Urothelium cell line (cell line): ENCODE measurements around the gene ZNF66.
"Not testable (repeated sequence)": the region's sequence is repeated elsewhere in the genome, so short reads cannot be mapped to it uniquely, and the experiment has no call there.

ENCODE experiments used
- DNase-seq: peaks from one replicate; pipeline ENCODE4 v3.0.0; 2011; ENCODE audit warnings: low spot score, mixed read lengths
- FAIRE-seq: peaks from 2 replicates; lab custom pipeline; 2011; peaks lifted over from hg19 to GRCh38; lab: Jason Lieb, UNC

Gene ZNF66

DNA sequence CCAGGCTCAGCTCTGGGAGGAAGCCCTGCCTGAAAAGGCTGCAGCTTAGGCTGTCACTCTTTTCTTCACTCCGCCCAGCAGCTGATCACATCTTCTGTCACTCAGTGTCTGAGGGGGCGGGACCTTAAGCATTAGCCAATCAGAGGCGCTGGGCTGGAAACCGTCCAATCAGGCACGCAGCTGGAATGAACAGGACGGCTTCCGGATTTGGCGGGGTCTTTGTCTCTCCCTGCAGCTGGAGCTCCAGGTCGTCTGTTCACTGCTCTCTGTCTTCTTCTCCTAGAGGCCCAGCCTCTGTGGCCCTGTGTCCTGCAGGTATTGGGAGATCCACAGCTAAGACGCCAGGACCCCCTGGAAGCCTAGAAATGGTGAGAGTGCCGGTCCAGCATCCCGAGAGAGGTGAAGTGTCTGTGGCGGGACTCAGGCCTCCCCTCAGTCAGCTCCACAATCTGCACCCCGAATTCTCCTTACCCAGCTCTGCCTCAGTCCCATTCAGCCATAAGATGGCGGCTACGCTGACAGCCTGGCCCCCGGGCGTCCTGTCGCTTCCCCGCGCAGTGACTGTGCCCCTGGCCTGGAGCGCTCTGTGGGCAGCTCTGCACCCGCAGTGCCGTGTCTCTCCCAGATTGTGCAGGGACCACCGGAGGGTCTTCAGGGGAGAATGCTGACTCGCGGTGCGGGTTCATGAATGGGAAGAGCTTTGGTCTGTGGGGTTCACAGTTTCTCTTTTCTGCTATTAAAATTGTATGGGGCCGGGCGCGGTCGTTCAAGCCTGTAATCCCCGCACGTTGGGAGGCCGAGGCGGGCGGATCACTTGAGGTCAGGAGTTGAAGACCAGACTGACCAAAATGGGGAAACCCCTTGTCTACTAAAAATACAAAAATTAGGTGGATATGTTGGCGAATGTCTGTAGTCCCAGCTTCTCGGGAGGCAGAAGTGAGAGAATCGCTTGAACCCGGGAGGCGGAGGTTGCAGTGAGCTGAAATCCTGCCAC, at the start of gene ZNF66:
Gene ZNF66, plus strand, starts transcription at position 222 of the 994 bp plus-strand sequence. Its CDS starts 144 bp downstream, at position 366.
- FAIRE-seq (no peak), DNase-seq (no peak)

DNA sequence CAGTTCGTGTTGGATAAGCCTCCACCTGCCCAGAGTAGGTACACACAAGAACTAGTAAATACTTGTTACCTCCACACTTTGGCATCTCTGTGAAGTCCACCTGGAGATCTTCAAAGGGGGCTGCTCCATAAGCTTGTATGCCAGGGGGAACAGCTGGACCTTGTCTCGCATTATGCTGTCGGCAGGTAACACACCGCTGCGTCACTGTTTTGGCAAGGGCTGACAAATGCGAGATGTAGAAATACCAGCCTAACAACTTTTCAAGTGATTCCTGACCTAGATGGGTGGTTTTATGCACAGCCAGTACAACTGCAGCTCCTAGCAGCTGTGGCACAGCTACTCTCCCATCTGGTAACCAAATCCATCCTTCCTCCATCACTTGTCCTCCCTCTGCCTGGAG, 25.9 kb upstream of the ZNF66 start:
- not testable (repeated sequence) for DNase-seq, FAIRE-seq

DNA sequence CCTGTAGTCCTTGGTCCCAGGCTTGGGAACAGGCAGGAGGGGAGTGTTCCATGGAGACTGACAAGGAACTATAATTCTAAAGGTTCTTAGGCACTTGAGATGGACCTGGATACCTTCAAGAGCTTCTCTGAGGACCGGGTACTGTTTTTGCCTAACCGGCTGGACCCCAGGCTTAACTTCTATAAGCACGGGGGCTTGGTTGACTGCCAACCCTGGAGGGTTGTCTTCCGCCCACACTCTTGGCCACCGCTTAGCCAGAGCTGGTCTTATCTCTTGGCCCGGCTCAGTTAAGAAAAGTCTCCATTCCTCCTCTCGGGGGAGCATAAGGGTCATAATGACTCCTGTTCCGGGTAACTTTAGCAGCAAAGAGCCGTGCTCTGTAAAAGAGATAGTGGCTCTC, 23.8 kb upstream of the ZNF66 start:
- FAIRE-seq, DNase-seq: not testable (repeated sequence)

DNA sequence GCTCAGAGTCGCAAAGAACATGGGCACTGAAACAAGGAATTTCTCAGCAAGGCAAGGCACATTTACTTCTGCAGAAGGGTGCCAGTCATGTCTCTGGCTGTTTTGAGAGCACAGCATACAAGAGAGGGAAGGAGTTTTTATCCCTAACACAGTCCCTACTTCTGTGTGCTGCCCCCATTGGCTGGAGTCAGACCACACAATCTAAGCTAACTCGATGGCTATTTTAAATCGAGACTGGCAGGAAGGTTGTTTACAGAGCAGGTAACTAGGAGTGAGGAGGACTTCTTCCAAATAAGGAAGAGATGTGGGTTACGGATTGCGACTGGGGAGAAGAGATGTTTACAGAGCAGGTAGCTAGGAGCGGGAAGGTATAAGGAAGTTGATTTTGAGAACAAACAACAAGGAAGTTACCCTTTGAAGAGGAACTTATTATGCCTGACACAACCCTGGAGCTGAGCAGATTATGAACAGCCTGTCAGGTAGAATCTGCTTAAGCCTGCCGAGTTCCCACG, 6.8 kb upstream of the ZNF66 start:
- not testable (repeated sequence) for DNase-seq, FAIRE-seq

DNA sequence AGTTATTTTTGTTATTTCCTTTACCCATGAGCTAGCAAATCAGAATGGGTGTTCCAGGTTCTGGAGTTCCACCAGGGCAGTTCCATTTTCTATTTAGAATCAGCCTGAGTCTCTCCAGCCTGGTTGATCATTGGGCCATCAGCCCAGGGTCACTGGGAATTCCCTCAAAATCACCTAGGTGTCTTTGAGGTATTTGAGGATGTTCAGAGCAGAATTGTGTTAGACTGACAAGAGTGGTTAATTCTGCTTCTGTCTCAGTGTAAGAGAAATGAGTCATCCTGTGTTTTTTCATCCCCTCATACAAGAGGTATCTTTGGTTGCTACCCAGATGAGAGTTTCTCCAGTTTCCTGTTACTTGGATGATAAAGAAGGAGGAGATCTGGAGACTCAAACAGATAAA, 11.7 kb downstream of the ZNF66 start:
- no peak for FAIRE-seq
- no peak for DNase-seq

DNA sequence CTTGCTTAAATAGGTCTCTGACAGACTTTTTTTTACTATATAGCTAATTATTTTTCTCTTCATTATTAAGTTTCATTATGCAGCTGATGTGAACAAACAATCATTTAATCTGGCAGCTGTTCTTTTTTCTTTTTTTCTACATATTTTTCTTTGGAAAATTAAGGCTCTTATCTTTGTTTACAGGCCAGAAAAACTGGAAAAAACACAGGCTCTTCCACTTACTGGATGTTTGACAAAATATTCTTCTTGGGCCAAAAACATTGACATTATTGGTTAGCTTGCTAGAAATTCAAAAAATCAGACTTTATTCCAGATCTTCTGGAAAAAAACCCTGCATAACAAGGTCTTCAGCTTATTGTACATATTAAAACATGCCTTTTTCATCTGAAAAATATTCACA, 15.7 kb downstream of the ZNF66 start:
- DNase-seq (no peak), FAIRE-seq (no peak)

DNA sequence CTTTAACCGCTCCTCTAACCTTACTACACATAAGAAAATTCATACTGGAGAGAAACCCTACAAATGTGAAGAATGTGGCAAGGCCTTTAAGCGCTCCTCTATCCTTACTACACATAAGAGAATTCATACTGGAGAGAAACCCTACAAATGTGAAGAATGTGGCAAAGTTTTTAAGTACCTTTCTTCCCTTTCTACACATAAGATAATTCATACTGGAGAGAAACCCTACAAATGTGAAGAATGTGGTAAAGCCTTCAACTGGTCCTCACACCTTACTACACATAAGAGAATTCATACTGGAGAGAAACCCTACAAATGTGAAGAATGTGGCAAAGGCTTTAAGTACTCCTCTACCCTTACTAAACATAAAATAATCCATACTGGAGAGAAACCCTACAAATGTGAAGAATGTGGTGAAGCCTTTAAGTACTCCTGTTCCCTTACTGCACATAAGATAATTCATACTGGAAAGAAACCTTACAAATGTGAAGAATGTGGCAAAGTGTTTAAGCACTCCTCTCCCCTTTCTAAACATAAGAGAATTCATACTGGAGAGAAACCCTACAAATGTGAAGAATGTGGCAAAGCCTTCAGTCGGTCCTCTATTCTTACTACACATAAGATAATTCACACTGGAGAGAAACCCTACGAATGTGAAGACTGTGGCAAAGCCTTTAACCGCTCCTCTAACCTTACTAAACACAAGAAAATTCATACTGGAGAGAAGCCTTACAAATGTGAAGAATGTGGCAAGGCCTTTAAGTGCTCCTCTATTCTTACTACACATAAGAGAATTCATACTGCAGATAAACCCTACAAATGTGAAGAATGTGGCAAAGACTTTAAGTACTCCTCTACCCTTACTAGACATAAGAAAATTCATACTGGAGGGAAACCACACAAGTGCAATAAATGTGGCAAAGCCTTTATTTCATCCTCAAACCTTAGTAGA, 30.5 kb downstream of the ZNF66 start:
- not testable (repeated sequence) for FAIRE-seq, DNase-seq

DNA sequence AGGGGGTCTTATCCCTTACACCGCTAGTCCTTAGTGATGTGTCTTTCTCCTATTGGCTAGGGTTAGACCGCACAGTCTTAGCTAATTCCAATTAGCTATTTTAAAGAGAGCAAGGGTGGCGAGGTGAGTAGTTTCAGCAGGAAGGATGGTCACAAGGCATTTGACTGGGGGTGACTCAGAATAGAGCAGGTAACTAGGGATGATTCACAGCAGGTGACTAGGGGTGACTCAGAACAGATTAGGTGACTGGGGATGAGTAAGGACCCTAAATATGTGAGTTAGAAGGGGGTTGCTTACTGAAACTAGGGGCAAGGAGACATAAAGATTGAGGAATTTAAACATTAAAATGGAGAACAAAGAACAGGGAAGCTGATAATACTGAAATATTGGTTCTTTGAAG, 64.3 kb downstream of the ZNF66 start:
- FAIRE-seq (no peak), DNase-seq (peak; percentile 21)
